SHP77 (cell line): ENCODE results near the gene UST.

Experiments used
- DNase-seq, 2 experiments: peaks; one replicate each; lab custom pipeline; 2025; lab: John Stamatoyannopoulos, UW

The UST gene

GRCh38 chr6:149006671-149007070 lies 259.8 kb downstream of the UST start:
- DNase-seq, result no peak

DNA sequence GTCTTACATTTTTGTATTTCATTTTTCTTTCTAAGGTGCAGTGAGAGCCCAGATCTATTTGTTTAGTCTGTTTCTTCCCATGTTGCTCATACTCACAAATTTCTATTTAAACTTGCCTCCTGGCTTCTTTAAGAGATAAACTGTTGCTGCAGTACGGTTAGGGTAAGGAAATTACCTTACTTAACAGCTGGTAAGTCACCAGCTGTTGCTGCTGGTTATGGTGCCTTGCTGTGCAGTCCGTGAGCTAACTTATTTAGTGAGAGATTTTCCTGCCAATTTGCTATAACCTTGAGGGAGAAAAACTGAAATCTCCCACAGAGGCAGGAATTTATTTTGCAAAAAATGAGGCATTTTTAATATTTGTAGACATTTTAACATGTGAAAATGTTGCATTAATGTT lies 261.0 kb downstream of the UST start:
- DNase-seq, result no peak

- DNase-seq, result no peak
Measured at GRCh38 chr6:149008741-149009140, 261.9 kb downstream of the UST start.

DNA sequence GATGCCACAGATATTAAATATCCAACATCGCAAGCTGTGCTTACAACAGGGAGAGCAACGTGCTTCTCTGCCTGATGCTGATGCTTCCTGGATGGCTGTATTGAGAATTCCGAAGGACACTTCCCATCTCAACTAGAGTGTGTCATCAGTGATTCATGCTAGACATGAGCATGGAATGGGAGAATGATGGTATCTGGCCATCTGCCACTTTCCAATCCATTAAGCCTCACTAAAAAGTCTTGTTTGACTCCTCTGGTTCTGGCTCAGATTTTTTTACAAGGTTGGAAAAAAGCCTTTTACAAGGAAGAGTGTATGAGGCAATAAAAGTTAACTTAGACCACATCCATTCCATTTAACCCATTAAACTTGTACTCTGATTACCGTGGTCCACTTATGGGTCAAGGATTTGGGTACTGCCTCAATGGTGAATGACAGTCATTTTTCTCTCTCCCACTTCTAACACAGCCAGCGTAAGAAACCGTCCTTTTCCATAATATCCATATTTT lies 265.3 kb downstream of the UST start:
- no peak for DNase-seq

- DNase-seq, result no peak
Measured at GRCh38 chr6:149013586-149014344, 266.9 kb downstream of the UST start.

GRCh38 chr6:149014631-149015534 lies 268.1 kb downstream of the UST start:
- no peak for DNase-seq

GRCh38 chr6:149015535-149016525 lies 269.0 kb downstream of the UST start:
- no peak for DNase-seq

DNA sequence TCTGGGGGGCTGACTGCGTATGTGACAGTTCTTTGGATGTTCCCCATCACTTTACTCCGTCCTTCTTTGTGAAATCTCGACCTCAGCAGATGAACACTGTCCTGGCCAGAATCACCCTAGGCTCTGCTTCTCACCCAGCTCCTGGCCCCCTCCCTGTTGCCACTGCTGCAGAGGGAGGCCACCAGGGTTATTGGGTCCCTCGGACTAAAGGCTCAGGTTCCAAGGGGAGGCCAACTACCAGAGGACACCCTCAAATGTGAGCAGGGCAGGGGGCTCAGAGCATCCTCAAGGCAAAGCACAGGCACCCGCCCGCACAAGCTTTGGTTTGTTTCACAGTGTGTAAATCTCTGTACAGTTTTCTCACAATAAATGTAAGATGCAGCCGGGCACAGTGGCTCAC lies 269.9 kb downstream of the UST start:
- no peak for DNase-seq

DNA sequence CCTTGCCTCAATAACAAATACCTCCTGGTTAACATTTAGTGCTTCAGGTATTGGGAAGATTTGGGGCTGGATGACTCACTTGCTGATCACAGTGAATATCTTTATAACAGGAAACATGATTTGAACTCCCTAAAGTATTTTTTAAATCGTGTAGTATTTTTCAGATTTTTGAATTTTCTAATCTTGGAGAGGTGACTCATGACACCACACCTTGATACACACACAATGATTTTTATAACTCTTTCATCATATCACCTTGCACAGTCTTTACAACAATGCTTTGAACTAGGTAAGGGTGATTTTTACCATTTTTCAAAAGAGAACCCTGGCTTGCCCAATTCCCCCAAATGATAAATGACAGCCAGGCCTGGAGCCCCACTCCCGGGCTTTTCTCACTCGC lies 273.5 kb downstream of the UST start:
- DNase-seq, result no peak

DNA sequence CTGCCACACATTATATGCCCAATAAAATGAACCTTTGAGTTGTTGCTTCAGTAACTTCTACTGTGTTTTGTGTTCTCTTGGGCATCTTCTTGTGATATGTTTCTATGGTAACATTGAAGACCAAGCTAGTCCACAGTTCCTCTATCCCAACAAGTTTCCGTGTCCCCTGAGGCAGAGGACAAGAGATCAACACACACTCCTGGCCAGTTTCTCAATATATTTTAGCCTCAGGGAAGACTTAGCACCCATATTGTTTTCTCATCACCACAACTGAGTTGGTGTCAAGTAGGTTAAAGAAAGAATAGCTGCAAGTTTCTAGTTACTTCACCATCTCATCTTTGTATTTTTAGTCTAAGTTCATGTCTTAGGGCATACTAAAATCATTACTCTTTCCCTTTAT lies 277.5 kb downstream of the UST start:
- DNase-seq, result no peak

GRCh38 chr6:149025061-149025460 lies 278.2 kb downstream of the UST start:
- no peak for DNase-seq

- DNase-seq, result peak; percentile 56 to 71
Measured at GRCh38 chr6:149026530-149026942, 279.7 kb downstream of the UST start.

- DNase-seq, result no peak
Measured at GRCh38 chr6:149027484-149027883, 280.7 kb downstream of the UST start.

DNA sequence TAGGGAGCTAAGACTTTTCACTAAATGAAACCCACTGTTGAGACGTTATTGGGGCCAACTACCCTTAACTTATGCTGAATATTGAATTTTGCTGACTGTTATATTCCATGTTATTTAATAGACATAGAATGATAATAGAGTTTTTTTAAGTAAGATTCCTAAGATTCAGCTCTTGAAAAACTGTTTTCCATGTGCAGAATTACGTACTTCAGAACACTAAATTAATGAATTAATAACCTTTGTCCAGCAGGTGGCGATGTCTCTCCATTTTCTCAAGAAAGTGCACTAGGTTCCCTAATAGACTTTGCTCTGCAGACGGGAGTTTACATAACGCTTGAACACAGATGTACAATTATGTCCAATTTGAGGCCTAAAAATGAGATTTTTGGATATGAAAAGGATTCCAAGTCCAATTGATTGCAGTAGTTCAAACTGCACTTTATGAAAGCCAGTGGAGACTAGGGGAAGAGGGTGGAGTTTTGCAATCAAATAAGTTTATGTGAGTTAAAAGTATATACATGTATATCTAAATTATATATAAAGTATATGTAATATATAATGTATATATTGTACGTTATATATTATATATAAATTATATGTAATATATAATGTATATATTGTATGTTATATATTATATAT lies 282.1 kb downstream of the UST start:
- peak; percentile 70 to 85 for DNase-seq

GRCh38 chr6:149031201-149031858 lies 284.5 kb downstream of the UST start:
- no peak for DNase-seq

DNA sequence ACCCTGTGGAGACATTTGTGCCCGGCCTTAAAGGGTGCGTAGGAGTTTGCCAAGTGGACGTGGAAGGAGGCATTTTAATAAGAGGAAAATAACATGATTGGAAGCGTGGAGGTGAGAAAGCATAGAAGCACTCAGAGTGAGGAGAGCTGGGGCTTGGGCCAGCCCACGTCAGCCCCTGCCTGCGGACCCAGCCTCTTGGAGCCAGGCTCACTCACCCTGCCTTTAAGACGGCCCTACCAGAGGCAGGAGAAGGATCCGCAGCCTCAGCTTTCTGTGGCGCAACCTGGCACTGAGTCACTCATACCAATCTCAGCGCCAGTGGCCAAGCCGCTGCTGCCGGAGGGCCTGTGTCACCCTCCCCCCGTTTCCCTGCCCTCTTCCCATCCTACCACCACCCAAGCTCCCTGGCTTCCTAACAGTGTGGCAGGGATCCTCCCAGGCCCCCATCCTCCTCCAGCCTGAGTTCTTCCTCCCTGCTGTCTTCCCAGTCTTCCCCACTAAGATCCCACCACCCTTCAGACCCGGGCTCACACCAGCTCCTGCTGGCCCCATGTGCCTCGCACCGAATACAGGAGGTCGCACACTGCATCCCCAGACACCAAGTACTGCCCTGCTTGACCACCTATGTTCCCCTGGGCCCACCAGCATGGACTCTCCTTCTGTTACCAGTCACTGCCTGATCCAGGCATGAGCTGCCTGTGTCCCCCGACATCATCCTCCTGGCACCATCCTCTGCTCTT lies 285.2 kb downstream of the UST start:
- no peak for DNase-seq

DNA sequence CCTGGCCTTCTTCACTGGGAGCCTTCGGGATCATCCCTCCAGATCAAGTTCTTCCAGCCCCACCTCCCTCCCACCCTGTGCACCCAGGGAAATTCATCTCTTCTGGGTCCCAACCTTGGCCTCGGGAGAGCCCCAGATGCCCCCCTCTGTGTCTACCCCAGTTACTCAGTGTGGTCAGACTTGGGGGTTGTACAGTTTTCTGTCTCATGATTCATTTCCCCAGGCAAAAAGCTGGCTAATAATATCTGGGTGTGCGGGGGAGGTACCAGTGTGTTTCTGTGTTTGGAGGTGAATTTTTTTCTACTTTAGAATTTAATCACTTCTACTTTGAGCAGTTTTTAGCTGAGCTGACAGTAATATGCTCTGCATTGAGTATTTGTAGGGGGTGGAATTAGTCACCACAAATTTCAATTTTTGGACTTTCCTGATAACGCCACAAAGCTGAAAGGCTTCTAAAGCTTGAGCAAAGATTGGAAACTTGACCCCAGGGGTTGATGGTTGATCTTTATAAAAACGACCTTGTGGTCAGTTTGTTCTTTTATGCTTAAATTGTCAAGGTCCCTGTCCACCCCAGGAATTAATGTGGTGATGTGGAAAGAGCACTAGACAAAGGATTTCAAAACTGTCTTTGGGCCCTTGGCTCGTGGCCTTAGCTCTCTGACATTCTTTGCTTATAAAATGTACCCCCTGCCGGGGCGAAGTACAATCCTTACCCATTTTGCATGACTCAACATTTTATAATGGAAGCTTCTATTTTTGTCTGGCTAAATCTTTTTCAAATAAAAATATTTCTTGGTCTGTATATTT lies 286.0 kb downstream of the UST start:
- no peak for DNase-seq

- DNase-seq, result no peak
Measured at GRCh38 chr6:149033454-149033853, 286.6 kb downstream of the UST start.

- no peak for DNase-seq
Measured at GRCh38 chr6:149035766-149036165, 288.9 kb downstream of the UST start.
